Activated CD4-positive, alpha-beta T cell treated with anti-CD3 and anti-CD28 coated beads, Interleukin-2, amount 10 ng/mL, durations not matched to agents 24 days and 14 days (primary cell): ENCODE measurements around the gene FBXL7. TPM values are rescaled to one million over a fixed set of nuclear protein-coding genes. Genes with fewer than 3 reads are reported as not detected.

Experiments
- DNase-seq: peaks from one replicate; pipeline ENCODE4 v3.0.0; 2022
- H3K27ac Mint-ChIP-seq: one replicate; pipeline ENCODE4 v1.8.0; 2022; ENCODE audit warnings: mild to moderate bottlenecking, mixed read lengths
- H3K27me3 Mint-ChIP-seq: one replicate; pipeline ENCODE4 v1.8.0; 2022; ENCODE audit warnings: mixed read lengths
- H3K36me3 Mint-ChIP-seq: one replicate; pipeline ENCODE4 v1.8.0; 2022; ENCODE audit warnings: low read depth, mild to moderate bottlenecking, mixed read lengths
- H3K4me1 Mint-ChIP-seq: one replicate; pipeline ENCODE4 v1.8.0; 2021; ENCODE audit warnings: mixed read lengths
- H3K4me3 Mint-ChIP-seq: one replicate; pipeline ENCODE4 v1.8.0; 2022; ENCODE audit warnings: mild to moderate bottlenecking, moderate library complexity, mixed read lengths
- H3K9me3 Mint-ChIP-seq: one replicate; pipeline ENCODE4 v1.8.0; 2021; ENCODE audit warnings: mixed read lengths
- intact Hi-C: fragments of 100-400 bp; cut with micrococcal nuclease; formaldehyde crosslinking; loops from one replicate; pipeline ENCODE4 v1.15.1; 2023
- total RNA-seq: library from RNA; stranded (reverse); gene quantifications from 2 replicates; pipeline ENCODE4 v1.2.3, GENCODE V29; 2022

The FBXL7 gene
- total RNA-seq, 1 donor from 2014 or later: not detected

DNA sequence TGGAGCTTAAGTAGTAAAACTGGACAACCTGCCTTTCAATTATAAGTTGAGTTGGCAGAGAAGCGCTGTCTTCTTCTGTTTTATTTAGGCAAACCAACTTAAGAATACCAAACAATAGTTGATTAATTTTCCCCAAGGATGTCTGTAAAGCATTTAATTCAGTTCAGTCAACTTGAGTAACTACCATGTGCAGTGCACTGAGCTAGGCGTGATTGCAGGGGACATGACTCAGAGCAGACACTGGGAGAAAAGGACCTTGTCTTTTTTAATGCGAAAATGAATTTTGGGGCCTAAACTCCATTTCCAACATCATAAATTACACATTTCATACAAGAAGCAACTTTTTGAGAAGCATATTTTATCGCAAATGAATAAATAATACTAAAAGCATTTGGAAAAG is 66.3 kb downstream of the FBXL7 start:
- Mint-ChIP-seq H3K36me3 (no peaks in the 10 kb centered on the region), H3K4me3 (no peak overlapping the region), H3K27ac (no peak overlapping the region), H3K9me3 (no peaks in the 10 kb centered on the region), H3K27me3 (no peaks in the 10 kb centered on the region), H3K4me1 (no peaks in the 10 kb centered on the region)
- no peak for DNase-seq
- intact Hi-C loops: no loop called here

DNA sequence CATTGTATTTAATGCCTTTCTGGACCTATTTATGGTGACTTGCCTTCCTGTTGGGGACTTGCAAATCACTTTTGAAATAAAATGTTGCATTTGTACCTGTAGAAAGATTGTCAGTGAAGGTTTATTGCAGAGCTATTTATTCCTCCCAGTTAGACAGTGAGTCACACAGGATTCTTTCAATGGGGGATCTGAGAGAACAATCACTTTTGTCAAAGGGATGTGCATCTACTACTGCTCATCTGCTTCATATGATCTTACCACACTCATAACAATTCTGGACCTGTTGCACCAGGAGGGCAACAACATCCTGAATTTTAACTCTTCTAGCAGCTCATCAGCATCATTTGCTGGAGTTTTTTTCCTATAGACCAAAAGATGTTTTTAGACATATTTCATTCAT is 66.8 kb downstream of the FBXL7 start:
- no peak for DNase-seq
- no peak overlapping the region for H3K4me3 Mint-ChIP-seq
- H3K9me3 Mint-ChIP-seq: no peaks in the 10 kb centered on the region
- H3K4me1 Mint-ChIP-seq: no peaks in the 10 kb centered on the region
- H3K27me3 Mint-ChIP-seq: no peaks in the 10 kb centered on the region
- H3K27ac Mint-ChIP-seq: no peak overlapping the region
- intact Hi-C loops: no loop called here
- H3K36me3 Mint-ChIP-seq: no peaks in the 10 kb centered on the region

GRCh38 chr5:15570491-15570890 is 70.5 kb downstream of the FBXL7 start:
- no peaks in the 10 kb centered on the region for H3K27me3 Mint-ChIP-seq
- no peak overlapping the region for H3K27ac Mint-ChIP-seq
- no peaks in the 10 kb centered on the region for H3K9me3 Mint-ChIP-seq
- no peaks in the 10 kb centered on the region for H3K4me1 Mint-ChIP-seq
- intact Hi-C loops: no loop called here
- no peaks in the 10 kb centered on the region for H3K36me3 Mint-ChIP-seq
- no peak for DNase-seq
- H3K4me3 Mint-ChIP-seq: no peak overlapping the region

DNA sequence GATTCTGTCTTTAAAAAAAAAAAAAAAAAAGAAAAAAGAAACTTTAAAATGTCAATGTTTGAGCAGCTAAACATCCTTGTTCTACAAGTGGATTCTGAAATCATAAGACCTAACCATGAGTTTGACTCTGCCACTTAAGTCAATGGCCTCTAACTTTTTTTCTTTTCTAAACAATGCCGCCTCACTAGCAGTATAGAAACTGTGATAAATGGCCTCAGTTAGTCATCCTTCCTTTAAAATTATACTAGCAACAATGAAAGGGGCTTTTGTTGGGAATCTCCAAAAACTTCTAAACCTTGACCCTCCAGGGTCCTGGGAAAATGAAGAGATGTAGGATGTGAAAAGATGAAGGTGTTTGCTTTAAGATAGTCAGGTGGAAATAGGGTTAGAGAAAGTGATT is 71.1 kb downstream of the FBXL7 start:
- Mint-ChIP-seq H3K27ac (no peak overlapping the region), H3K9me3 (no peaks in the 10 kb centered on the region), H3K4me3 (no peak overlapping the region), H3K4me1 (no peaks in the 10 kb centered on the region), H3K27me3 (no peaks in the 10 kb centered on the region), H3K36me3 (no peaks in the 10 kb centered on the region)
- DNase-seq: no peak
- intact Hi-C loops: no loop called here

DNA sequence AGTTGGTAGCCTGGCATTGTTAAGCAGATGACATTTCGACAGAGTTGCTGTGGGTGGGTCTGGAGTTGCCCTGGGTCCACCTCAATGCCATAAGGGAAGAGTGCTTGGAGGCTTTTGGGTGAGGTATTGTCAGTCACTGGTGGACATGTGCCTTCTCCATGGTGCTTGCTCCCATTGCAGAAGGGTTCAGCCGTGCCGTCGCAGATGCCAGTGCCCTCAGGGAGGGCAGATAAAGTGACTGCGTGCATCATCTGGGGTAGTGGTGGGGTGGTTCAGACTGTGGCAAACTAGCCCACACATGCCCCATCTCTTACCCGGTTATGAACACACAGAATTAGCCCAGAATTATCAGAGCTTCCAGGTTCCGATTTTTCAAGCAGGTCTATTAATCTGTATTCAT is 71.6 kb downstream of the FBXL7 start:
- no peaks in the 10 kb centered on the region for H3K4me1 Mint-ChIP-seq
- DNase-seq: no peak
- intact Hi-C loops: no loop called here
- no peaks in the 10 kb centered on the region for H3K9me3 Mint-ChIP-seq
- no peak overlapping the region for H3K4me3 Mint-ChIP-seq
- H3K36me3 Mint-ChIP-seq: no peaks in the 10 kb centered on the region
- no peaks in the 10 kb centered on the region for H3K27me3 Mint-ChIP-seq
- H3K27ac Mint-ChIP-seq: no peak overlapping the region

GRCh38 chr5:15573590-15573989 is 73.6 kb downstream of the FBXL7 start:
- no peaks in the 10 kb centered on the region for H3K27me3 Mint-ChIP-seq
- DNase-seq: no peak
- intact Hi-C loops: no loop called here
- no peak overlapping the region for H3K4me3 Mint-ChIP-seq
- no peaks in the 10 kb centered on the region for H3K36me3 Mint-ChIP-seq
- no peak overlapping the region for H3K27ac Mint-ChIP-seq
- H3K9me3 Mint-ChIP-seq: peaks cover 2% of the 10 kb centered on the region
- no peaks in the 10 kb centered on the region for H3K4me1 Mint-ChIP-seq

DNA sequence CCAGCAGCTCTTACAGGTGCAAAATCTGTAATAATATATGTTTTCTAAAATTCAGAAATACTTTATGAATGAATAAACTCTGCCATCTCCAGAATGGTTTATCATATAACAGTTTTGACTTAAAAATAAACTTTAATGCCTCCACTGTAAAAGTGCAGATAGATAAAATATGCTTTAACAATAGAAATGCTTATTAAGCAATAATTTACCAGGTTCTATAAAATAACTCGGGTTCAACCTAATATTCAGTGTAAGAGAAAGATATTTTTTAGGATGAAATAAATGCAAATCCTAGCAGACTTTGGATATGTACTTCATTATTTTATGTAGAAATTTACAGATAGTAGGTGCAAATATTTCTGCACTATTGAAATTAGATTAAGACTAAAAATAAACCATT is 74.1 kb downstream of the FBXL7 start:
- no peak overlapping the region for H3K27ac Mint-ChIP-seq
- no peaks in the 10 kb centered on the region for H3K36me3 Mint-ChIP-seq
- no peak overlapping the region for H3K4me3 Mint-ChIP-seq
- peaks cover 3% of the 10 kb centered on the region for H3K9me3 Mint-ChIP-seq
- intact Hi-C loops: no loop called here
- no peaks in the 10 kb centered on the region for H3K27me3 Mint-ChIP-seq
- H3K4me1 Mint-ChIP-seq: no peaks in the 10 kb centered on the region
- DNase-seq: no peak

- DNase-seq: no peak
- intact Hi-C loops: no loop called here
- Mint-ChIP-seq H3K27me3 (no peaks in the 10 kb centered on the region), H3K27ac (no peak overlapping the region), H3K9me3 (peaks cover 3% of the 10 kb centered on the region), H3K4me3 (no peak overlapping the region), H3K4me1 (no peaks in the 10 kb centered on the region), H3K36me3 (no peaks in the 10 kb centered on the region)
Observed at GRCh38 chr5:15574806-15575325, 74.9 kb downstream of the FBXL7 start.

GRCh38 chr5:15575666-15576065 is 75.7 kb downstream of the FBXL7 start:
- H3K36me3 Mint-ChIP-seq: no peaks in the 10 kb centered on the region
- peaks cover 3% of the 10 kb centered on the region for H3K9me3 Mint-ChIP-seq
- H3K4me1 Mint-ChIP-seq: no peaks in the 10 kb centered on the region
- H3K27ac Mint-ChIP-seq: no peak overlapping the region
- no peak overlapping the region for H3K4me3 Mint-ChIP-seq
- intact Hi-C loops: no loop called here
- no peak for DNase-seq
- H3K27me3 Mint-ChIP-seq: no peaks in the 10 kb centered on the region

- Mint-ChIP-seq H3K4me3 (no peak overlapping the region), H3K36me3 (no peaks in the 10 kb centered on the region), H3K27ac (no peak overlapping the region), H3K9me3 (peaks cover 3% of the 10 kb centered on the region), H3K27me3 (no peaks in the 10 kb centered on the region), H3K4me1 (no peaks in the 10 kb centered on the region)
- intact Hi-C loops: no loop called here
- no peak for DNase-seq
Observed at GRCh38 chr5:15577132-15577531, 77.2 kb downstream of the FBXL7 start.

DNA sequence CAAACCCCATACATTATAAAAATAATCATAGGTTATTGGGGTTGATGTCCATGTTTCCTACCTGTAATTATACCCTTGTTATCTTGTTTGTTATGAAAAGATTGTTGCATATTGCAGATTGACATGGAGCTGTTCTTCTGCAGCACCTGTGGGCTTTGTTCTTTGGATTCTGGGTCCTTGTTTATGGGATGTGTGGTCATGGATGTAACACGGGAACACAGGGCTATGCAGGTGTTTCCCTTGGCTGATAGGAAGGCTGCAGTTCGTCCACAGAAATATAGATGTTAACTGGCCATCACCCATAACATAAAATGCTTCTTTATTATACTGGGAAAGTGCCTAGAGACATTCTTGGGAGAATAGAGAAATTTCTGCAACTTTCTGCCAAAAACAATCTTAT is 77.9 kb downstream of the FBXL7 start:
- Mint-ChIP-seq H3K27me3 (no peaks in the 10 kb centered on the region), H3K4me1 (no peaks in the 10 kb centered on the region), H3K36me3 (no peaks in the 10 kb centered on the region), H3K27ac (no peak overlapping the region), H3K4me3 (no peak overlapping the region), H3K9me3 (peaks cover 3% of the 10 kb centered on the region)
- no peak for DNase-seq
- intact Hi-C loops: no loop called here

DNA sequence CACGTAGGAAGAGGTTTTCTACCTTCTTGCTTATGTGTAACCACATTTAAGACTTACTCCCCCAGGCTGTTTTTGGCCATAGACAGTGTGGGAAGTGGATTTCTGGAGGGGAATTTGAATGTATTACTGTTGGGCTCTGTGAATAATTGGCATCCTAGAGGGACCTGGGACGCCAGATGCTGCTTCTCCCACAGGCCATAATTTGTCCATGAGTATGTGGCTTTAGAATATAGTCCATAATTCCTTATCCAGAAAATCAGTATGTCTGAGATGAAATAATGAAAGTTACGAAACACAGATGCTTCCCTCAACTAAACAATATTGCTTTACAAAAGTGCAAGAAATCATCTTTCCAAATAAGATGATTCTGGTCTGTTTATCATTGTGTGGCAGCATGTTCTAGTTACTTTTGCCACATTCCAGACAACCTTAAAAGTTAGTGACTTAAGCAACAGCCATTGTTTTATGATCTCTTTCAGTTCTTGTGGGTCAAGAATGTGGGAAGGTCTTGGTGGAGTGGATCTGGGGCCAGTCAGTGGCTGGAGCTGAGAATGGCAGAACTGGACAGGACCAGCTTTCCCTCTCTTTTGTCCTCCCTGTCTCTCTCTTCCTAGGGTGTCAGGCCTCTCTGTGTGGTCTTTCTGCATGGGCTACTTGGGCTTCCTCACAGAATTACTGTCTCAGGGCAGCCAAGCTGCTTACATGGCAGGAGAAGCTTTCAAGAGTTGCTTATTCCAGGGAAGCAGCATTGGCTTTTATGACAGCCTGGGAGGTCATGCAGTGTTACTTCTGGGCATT is 79.4 kb downstream of the FBXL7 start:
- Mint-ChIP-seq H3K27me3 (no peaks in the 10 kb centered on the region), H3K4me3 (no peak overlapping the region), H3K36me3 (no peaks in the 10 kb centered on the region), H3K4me1 (no peaks in the 10 kb centered on the region), H3K9me3 (peaks cover 3% of the 10 kb centered on the region), H3K27ac (no peak overlapping the region)
- intact Hi-C loops: no loop called here
- DNase-seq: no peak

DNA sequence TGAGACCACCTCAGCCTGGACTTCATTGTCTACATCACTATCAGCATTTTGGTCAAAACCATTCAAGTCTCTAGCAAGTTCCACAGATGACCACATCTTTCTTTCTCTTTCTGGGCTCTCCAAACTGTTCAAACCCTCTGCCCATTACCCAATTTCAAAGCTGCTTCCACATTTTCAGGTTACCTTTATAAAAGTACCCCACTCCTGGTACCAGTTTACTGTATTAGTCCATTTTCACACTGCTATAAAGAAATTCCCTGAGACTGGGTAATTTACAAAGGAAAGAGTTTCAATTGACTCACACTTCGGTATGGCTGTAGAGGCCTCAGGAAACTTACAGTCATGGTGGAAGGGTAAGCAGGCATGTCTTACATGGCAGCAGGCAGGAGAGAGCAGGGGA is 84.5 kb downstream of the FBXL7 start:
- Mint-ChIP-seq H3K36me3 (no peaks in the 10 kb centered on the region), H3K9me3 (peaks cover 6% of the 10 kb centered on the region), H3K27me3 (no peaks in the 10 kb centered on the region), H3K27ac (no peak overlapping the region), H3K4me3 (no peak overlapping the region), H3K4me1 (no peaks in the 10 kb centered on the region)
- intact Hi-C loops: no loop called here
- DNase-seq: no peak

DNA sequence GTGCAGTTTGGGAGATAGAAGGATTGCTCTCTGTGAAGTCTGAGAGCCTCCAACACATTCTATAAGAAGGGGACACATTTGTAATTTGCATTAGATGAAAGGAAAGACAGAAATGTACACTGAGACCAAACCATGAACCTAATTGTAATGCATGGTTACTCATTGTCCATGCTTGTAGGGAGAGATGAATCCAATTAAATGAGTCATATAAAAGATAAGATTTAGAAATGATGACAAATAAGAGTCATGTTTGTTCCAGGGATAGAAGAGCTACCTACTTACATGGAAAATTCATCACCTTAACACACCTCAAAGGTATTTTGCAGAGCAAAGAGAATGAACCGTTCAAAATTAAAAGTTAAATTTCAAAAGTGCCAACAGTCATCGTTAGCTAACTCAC is 85.1 kb downstream of the FBXL7 start:
- no peak overlapping the region for H3K27ac Mint-ChIP-seq
- no peak for DNase-seq
- H3K27me3 Mint-ChIP-seq: no peaks in the 10 kb centered on the region
- intact Hi-C loops: no loop called here
- no peaks in the 10 kb centered on the region for H3K4me1 Mint-ChIP-seq
- H3K9me3 Mint-ChIP-seq: peaks cover 6% of the 10 kb centered on the region
- no peaks in the 10 kb centered on the region for H3K36me3 Mint-ChIP-seq
- no peak overlapping the region for H3K4me3 Mint-ChIP-seq
